Stimulated activated CD4-positive, alpha-beta T cell treated with anti-CD3 and anti-CD28 coated beads, Interleukin-2, amount 100 ng/mL, for 4 hours (primary cell): ENCODE measurements around the gene DGKI.

Experiments used
- DNase-seq: peaks from one replicate; pipeline ENCODE4 v3.0.0-alpha.2; 2020; ENCODE audit warnings: low read depth

The DGKI gene

DNA sequence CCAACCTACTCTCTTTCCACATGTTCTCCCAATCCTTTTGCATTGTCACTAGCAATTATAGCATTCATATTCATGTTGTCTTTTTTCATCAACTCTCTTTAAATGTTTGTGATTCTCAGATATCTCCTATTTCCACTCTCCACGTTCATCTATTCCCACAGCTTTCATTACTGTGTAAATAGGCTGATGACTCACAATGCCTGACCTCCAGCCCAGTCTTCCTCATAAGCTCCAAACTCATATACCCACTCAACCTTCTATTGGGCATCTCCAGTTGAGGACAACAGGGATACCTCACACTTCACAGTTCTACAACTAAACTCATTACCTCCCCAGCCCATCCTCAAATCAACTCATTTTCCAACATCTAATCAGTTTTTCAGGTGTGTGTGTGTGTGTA is 194.1 kb downstream of the DGKI start:
- no peak for DNase-seq

GRCh38 chr7:137647905-137648565 is 198.7 kb downstream of the DGKI start:
- DNase-seq = no peak

DNA sequence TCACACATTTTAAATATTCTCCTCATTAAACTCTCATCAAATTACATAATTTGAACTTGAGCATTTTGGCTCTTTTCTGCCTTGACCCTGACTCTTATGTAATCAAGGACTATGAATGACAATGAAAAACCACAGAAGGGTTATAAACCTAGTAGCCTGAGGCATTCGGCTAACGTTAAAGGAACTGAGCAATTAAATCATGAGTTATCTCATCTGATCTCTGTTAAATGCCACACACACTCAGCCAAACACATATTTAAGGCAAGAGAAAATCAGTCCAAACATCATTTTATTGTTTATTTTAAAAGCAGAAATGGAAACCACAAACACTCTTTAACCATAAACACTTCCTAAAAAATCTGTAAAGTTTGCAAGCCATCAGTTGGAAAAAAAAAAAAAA is 204.3 kb downstream of the DGKI start:
- DNase-seq = no peak

GRCh38 chr7:137642031-137642430 is 204.7 kb downstream of the DGKI start:
- no peak for DNase-seq

- no peak for DNase-seq
These were observed 210.4 kb downstream of the DGKI start for GRCh38 chr7:137636376-137636775.

DNA sequence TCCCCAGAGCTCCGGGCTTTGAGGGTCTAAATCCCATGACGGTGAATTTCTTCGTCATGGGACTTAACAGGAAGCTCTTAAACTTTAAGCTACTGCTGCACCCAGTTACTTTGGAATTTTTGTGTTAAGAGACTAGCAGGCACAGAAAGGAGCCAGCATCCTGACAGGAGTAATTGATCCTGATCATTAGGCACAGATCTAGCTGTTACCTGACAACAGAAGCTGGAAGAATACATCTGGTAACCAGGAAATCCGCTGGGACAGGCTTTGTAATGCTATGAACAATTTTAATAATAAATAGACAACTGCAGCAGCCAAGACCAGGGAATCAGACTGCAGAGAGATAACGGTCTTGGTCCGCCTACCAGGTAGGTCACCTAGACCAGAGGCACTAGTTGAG is 210.9 kb downstream of the DGKI start:
- DNase-seq = no peak

GRCh38 chr7:137635132-137635531 is 211.6 kb downstream of the DGKI start:
- no peak for DNase-seq

- no peak for DNase-seq
These were observed 212.4 kb downstream of the DGKI start for GRCh38 chr7:137634356-137634755.

DNA sequence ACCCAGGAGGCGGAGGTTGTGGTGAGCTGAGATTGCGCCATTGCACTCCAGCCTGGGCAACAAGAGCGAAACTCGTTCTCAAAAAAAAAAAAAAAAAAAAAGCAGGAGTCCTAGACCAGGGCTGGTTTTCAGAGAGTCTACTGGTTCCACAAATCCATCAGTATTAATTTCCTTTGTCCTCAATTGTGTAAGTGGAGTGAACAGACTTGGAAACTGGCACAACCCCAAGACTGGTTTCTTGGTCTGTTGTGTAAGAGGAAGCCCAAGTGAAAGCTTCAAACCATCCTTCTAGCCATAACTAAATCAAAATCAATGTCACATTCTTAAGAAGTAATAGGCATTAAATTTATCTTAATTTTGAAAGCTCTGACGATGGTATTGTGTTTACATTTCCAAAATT is 213.6 kb downstream of the DGKI start:
- no peak for DNase-seq

DNA sequence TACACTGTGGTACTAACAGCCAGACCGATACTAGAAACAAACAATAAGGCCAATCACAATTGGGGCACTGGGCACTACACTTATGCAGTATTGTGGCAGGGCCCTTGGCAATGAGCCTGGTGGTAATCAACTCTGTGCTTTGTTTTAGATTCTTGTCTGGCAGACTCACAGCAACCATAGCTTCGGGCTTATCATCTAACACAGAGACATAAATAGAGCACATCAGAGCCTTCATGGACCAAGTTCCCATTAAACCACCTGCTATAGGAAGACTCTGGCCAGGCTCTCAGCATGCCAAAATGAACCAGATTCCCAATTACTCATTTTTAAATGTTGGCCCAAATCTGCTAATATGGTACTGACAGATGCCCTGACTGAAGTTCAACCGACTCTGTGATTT is 218.6 kb downstream of the DGKI start:
- no peak for DNase-seq

DNA sequence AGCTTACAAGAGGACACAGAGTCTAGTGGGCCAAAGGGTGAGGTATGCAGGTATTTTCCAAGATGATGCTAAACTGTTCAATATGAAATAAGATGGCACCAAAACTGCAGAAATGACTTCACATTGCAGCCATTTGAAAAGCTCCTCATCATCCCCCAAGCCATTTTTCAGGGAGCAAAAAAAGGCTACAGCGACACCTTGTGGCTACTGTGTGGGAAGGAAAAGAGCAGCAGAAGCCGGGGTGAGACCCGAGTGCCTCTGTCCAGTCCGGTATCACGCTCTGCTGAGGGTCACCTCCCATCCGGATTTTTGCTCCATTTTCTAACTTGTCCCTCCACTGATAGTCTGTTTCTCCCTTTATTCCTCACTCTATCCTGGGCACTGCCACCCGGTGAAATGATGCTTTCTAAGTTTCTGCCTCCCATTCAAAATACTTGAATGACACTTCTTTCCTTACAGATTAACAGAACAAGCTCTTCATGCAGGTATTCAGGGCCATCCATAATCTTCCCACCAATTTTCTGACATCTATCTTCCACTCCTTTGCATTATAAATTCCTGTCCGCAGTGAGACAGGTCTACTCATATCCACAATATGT is 220.2 kb downstream of the DGKI start:
- no peak for DNase-seq

DNA sequence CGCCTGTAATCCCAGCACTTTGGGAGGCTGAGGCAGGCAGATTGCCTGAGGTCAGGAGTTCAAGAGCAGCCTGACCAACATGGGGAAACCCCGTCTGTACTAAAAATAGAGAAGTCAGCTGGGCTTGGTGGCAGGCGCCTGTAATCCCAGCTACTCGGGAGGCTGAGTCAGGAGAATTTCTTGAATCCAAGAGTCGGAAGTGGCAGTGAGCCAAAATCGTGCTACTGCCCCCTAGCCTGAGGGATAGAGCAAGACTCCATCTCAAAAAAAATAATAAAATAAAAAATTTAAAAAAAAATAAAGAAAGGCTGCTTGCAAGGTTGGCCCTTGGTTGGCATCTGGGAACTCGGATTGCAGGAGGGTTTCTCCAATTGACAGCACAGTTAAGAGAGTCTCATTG is 221.6 kb downstream of the DGKI start:
- DNase-seq = no peak

DNA sequence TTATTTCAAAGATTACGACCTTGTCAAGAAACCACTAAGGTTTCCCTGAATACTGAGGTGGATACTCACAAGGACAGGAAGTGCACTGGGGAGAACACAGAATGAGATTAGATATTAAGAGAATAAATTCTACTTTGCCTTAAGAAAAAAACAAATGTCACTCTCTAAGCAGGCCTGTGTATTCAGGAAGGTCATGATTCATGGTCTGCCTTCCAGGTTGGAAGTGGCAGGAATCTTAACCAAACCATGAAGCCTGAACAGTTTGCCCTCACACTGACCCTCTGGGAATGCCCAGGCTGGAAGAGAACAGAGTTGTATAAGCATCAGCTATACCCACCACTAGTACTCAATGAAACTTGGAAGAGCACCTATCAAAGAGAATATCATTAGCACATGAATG is 227.6 kb downstream of the DGKI start:
- no peak for DNase-seq

DNA sequence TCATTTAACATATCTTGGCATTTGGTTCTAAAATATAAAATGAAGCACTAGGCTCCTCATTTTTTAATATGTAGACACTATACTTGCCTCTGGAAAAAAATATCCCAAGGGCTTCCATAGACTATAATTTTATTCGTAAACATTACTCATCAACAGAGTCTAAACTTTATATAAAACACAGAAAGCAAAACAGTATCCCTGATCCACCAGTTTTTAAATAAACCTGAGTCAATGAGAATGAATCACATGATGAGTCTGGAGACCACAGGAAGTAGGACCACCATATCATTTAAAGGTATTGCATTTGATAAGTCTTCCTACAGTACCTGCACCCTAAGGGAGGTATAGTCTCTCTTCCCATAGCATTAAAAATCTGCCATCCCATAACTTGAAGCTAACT is 228.0 kb downstream of the DGKI start:
- DNase-seq = no peak

GRCh38 chr7:137613006-137613525 is 233.7 kb downstream of the DGKI start:
- DNase-seq = no peak

DNA sequence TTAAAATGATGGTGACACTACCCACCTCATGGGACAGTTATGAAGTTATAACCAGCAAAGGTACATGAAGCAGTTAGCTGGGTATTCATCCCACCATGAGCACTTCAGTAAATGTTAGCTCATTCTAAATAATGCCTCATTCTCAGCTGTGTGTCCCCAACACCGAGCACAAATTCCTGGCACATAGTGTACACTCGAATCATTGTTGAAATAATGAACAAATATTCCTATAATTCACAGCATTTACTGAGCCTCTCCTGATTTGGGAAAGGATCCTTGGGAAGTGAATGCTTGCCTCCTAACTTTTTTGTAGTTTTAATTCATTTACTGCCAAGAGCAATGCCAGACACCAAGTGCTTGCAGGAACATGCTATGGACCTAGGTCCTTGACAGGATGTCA is 235.2 kb downstream of the DGKI start:
- no peak for DNase-seq

DNA sequence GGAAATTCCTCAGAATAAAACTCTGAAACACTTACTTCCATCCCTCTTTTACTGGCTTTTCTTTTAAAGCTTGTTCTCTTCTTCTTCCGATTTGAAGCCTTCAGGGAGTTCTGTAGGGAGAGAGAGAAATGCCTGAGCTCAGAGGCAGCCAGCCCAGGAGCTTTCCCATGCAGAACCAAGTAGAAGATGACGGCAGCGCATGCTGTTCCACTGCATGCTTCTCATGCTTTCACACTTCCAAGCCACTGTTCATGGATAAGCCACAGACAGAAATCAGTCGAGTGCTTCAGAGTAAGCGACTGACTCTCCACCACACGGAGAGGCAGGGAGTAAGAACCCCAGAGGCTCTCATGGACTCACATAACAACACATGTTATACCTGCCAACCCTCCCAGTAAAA is 237.3 kb downstream of the DGKI start:
- DNase-seq = no peak

GRCh38 chr7:137606061-137606674 is 240.6 kb downstream of the DGKI start:
- DNase-seq = no peak

DNA sequence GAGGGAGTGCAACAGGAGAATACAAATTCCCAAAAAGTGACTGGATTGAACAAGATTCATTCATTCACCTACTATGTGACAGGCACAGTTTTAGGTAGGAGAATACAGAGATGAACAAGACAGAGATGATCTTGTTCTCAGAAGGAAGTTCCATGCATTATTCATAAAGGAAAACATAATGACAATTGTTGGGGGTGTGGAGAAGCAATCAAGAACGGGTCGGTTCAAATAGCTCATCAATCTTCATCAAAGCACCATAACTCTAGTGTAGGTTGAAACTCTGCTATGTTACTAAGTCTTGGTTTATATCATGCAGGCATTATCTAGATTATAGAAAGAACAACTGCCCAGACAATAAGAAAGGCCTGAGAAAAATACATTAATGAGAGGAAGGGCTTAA is 243.7 kb downstream of the DGKI start:
- no peak for DNase-seq

- DNase-seq = no peak
These were observed 245.1 kb downstream of the DGKI start for GRCh38 chr7:137601642-137602041.

- DNase-seq = no peak
These were observed 248.9 kb downstream of the DGKI start for GRCh38 chr7:137597856-137598255.

DNA sequence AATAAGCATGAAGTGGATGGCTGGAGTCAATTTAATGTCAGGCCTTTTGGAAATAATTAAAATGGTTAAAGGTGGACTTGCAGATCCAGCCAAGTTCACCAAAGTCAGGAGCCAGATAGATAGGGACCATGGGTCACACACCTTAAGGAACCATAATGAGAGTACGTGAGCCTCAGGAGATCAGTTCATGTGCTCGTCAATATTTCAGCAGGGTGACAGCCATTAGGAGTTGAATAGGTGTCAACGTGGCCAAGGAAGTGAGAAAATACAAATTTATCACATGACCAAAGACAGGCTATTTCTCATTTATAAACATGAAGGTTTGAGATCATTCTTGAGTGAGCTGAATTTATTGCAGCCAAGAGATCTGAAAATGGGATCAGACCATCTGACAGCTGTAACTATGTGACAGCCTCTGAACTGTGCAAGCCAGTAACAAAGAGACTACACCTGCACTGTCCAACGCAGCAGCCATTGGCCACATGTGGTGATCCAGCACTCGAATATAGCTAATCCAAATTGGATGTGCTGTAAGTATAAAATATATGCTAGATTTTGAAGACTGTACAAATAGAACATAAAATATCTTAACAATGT is 253.6 kb downstream of the DGKI start:
- no peak for DNase-seq

GRCh38 chr7:137592232-137592896 is 254.4 kb downstream of the DGKI start:
- no peak for DNase-seq
